Spleen (tissue), 11 donors: ENCODE data around the gene ZC3H12D. TPM values are rescaled to one million over a fixed set of nuclear protein-coding genes. Genes with fewer than 3 reads are reported as not detected.

Source experiments
- DNase-seq: peaks from one replicate; pipeline ENCODE4 v3.0.0-alpha.2; 2020
- H3K27ac ChIP-seq, 8 donors: fragments of 200-600 bp; sonication (generic) in 7 of 8; 1 replicate in 4 of 8; 2 replicates in 4 of 8; pipeline versions ENCODE4 v1.5.0 to v1.8.0; 2016 to 2021; ENCODE audit warnings: inconsistent platforms in 4 of 8, mild to moderate bottlenecking in 4 of 8, moderate library complexity in 1 of 8
- H3K27me3 ChIP-seq, 7 donors: fragments of 200-600 bp; sonication (generic) in 6 of 7; replicated peaks in 1 of 7; 1 replicate in 4 of 7; 2 replicates in 3 of 7; pipeline versions ENCODE4 v1.5.0 to v1.8.0; 2016 to 2021; ENCODE audit warnings: inconsistent platforms in 3 of 7, mild to moderate bottlenecking in 1 of 7
- H3K36me3 ChIP-seq, 6 donors: fragments of 200-600 bp; sonication (generic) in 5 of 6; 1 replicate in 4 of 6; 2 replicates in 2 of 6; pipeline versions ENCODE4 v1.5.0 to v1.8.0; 2016 to 2021; ENCODE audit warnings: inconsistent platforms in 2 of 6
- H3K4me1 ChIP-seq, 6 donors: fragments of 200-600 bp; sonication (generic) in 5 of 6; 1 replicate in 3 of 6; 2 replicates in 3 of 6; pipeline versions ENCODE4 v1.5.0 to v1.8.0; 2016 to 2021; ENCODE audit warnings: inconsistent platforms in 3 of 6
- H3K4me3 ChIP-seq, 8 donors: fragments of 200-600 bp; sonication (generic) in 7 of 8; 1 replicate in 4 of 8; 2 replicates in 4 of 8; pipeline versions ENCODE4 v1.5.0 to v1.8.0; 2016 to 2021; ENCODE audit warnings: inconsistent platforms in 4 of 8, mild to moderate bottlenecking in 4 of 8, moderate library complexity in 2 of 8
- H3K9me3 ChIP-seq, 8 donors: fragments of 200-600 bp; sonication (generic) in 7 of 8; 1 replicate in 4 of 8; 2 replicates in 4 of 8; pipeline versions ENCODE4 v1.5.0 to v1.8.0; 2016 to 2021; ENCODE audit warnings: inconsistent platforms in 4 of 8
- POLR2A ChIP-seq, 3 donors: fragments of 450-650 bp; IDR thresholded peaks; one replicate each; pipeline ENCODE4 v1.5.1; 2017; ENCODE audit warnings: antibody characterized with exemption in 3 of 3, mild to moderate bottlenecking in 1 of 3
- POLR2AphosphoS5 ChIP-seq, 3 donors: sonication (generic); formaldehyde crosslinking; IDR thresholded peaks; one replicate each; pipeline ENCODE4 v1.5.1; 2017; ENCODE audit warnings: antibody characterized with exemption in 3 of 3
- WGBS, 5 donors: extraction: QIAGEN DNeasy Blood & Tissue Kit in 3 of 5; methylation state at CpG; one replicate each; pipeline versions ENCODE4 v1.1.5 to v1.1.7; 2013 to 2018; 5-methylcytosine and 5-hydroxymethylcytosine counted together
- intact Hi-C: fragments of 100-400 bp; cut with DNase I; formaldehyde crosslinking; loops from one replicate; pipeline ENCODE4 v1.15.0; 2023; ENCODE audit warnings: low total_unique reads
- polyA plus RNA-seq, 3 donors: library from polyadenylated mRNA; stranded (reverse); fragments of 200-250 nt; gene quantifications; one replicate each; pipeline ENCODE4 v1.2.1, GENCODE V29; 2013
- small RNA-seq, 4 donors: library from RNA; depleted of rRNA; stranded (forward); fragments of <200 nt; gene quantifications; one replicate each; pipeline ENCODE3, GENCODE V24; 2016
- total RNA-seq, 7 donors: library from RNA; depleted of rRNA in 3 of 7; stranded (reverse); fragments of >200 nt in 3 of 7; fragmentation: NEBNext Ultra II Directional in 4 of 7; extraction: Animal tissue kit (Norgen Biotek cat#: 25700) in 4 of 7; gene quantifications; one replicate each; pipeline versions ENCODE4 v1.1.0 to v1.2.1, GENCODE V29; 2016 to 2021
- TF ChIP-seq, protein P1 (sequence below), 11 experiments: fragments of 200-600 bp in 7 of 11; fragments of 450-650 bp in 4 of 11; sonication (generic) in 4 of 11; IDR thresholded peaks in 8 of 11; conservative IDR thresholded peaks in 3 of 11; 1 replicate in 7 of 11; 2 replicates in 4 of 11; pipeline versions ENCODE4 v1.4.0 to v1.8.0; 2016 to 2021; ENCODE audit warnings: antibody characterized with exemption in 11 of 11, inconsistent platforms in 4 of 11, mild to moderate bottlenecking in 1 of 11
- donor health status: healthy with polysubstance abuse.
- donor health status: DM: no; HTN: no; CAD: no; lungs with moderate emphysema.
- donor health status: DM: no; HTN: no; CAD: no.
- donor health status: Bipolar disorder and iron deficiency.
- donor health status: healthy.
- donor health status: DM: no; HTN: no; CAD: no.
- donor health status: DM: yes; HTN: yes; CAD: no.

ZC3H12D gene
- total and polyA plus RNA-seq, 10 donors, result 15.2 to 38.4 (median 22.8) TPM

DNA sequence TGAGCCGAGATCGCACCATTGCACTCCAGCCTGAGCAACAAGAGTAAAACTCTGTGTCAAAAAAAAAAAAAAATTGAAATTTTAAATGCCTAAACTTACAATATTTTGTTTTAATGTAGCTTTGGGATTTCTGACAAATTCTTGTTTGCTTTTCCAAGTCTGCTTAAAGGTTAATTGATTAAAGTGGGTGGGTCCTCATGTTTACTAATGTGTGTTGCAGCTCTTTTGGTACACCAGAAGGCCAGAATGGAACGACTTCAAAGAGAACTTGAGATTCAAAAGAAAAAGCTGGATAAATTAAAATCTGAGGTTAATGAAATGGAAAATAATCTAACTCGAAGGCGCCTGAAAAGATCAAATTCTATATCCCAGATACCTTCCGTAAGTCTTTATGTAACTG is 87.4 kb downstream of the ZC3H12D start:
- Histone ChIP-seq H3K27ac (no peak overlapping the region), H3K4me3 (no peak overlapping the region), H3K27me3 (no peaks in the 10 kb centered on the region), H3K4me1 (peaks cover 0 to 2% (median 0%) of the 10 kb centered on the region in 6 donors), H3K9me3 (no peaks in the 10 kb centered on the region), H3K36me3 (peaks cover 0 to 72% (median 23%) of the 10 kb centered on the region in 6 donors)
- DNase-seq, result no peak
- WGBS, 5 donors, result 96 to 99% (median 98%) methylated on average over 6 of the region's 6 CpGs
- no peak for TF ChIP-seq POLR2A (IDR thresholded peaks at IDR 0.05)
- no peak for TF ChIP-seq POLR2AphosphoS5 (IDR thresholded peaks at IDR 0.05)
- TF ChIP-seq, protein P1, sequence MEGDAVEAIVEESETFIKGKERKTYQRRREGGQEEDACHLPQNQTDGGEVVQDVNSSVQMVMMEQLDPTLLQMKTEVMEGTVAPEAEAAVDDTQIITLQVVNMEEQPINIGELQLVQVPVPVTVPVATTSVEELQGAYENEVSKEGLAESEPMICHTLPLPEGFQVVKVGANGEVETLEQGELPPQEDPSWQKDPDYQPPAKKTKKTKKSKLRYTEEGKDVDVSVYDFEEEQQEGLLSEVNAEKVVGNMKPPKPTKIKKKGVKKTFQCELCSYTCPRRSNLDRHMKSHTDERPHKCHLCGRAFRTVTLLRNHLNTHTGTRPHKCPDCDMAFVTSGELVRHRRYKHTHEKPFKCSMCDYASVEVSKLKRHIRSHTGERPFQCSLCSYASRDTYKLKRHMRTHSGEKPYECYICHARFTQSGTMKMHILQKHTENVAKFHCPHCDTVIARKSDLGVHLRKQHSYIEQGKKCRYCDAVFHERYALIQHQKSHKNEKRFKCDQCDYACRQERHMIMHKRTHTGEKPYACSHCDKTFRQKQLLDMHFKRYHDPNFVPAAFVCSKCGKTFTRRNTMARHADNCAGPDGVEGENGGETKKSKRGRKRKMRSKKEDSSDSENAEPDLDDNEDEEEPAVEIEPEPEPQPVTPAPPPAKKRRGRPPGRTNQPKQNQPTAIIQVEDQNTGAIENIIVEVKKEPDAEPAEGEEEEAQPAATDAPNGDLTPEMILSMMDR (IDR thresholded peaks at IDR 0.05 in 8 of 11, conservative IDR thresholded peaks at IDR 0.05 in 3 of 11), result no peak
- intact Hi-C loops, result no loop called here

Small RNAs within 50 kb of the gene (small RNA-seq; reads per million reads assigned to genes)
- 0 to 2.0 (median 0) reads per million in 4 donors for gene RNU7-3P

Other genes starting within 250 kb of the ZC3H12D start
- 10 to 100 TPM; 62.4 to 84.1 (median 73.0) TPM for gene TAB2, start 167.3 kb downstream of the ZC3H12D start, total RNA-seq
- gene TAB2, start 167.3 kb downstream of the ZC3H12D start, polyA plus RNA-seq, result 10 to 100 TPM; 15.4 to 21.5 (median 16.4) TPM
- 10 to 100 TPM in 2 of 7 donors, 1 to 10 TPM in 5; 4.7 to 19.7 (median 7.0) TPM for gene SUMO4, start 84.8 kb downstream of the ZC3H12D start, total RNA-seq
- under 1 TPM in 1 of 3 donors, not detected in 2; 0.16 TPM for gene SUMO4, start 84.8 kb downstream of the ZC3H12D start, polyA plus RNA-seq
- gene PPIL4, start 61.0 kb upstream of the ZC3H12D start, total RNA-seq, result 10 to 100 TPM; 24.8 to 36.8 (median 30.7) TPM
- gene PPIL4, start 61.0 kb upstream of the ZC3H12D start, polyA plus RNA-seq, result 10 to 100 TPM; 14.7 to 18.5 (median 16.8) TPM
- gene GINM1, start 81.4 kb upstream of the ZC3H12D start, total RNA-seq, result 10 to 100 TPM; 28.4 to 47.7 (median 37.6) TPM
- gene GINM1, start 81.4 kb upstream of the ZC3H12D start, polyA plus RNA-seq, result 10 to 100 TPM; 16.7 to 25.2 (median 21.8) TPM
- gene KATNA1, start 163.7 kb upstream of the ZC3H12D start, total RNA-seq, result 10 to 100 TPM; 13.6 to 28.5 (median 17.1) TPM
- gene KATNA1, start 163.7 kb upstream of the ZC3H12D start, polyA plus RNA-seq, result 10 to 100 TPM in 2 of 3 donors, 1 to 10 TPM in 1; 9.3 to 13.8 (median 10.9) TPM
- 10 to 100 TPM; 29.3 to 40.9 (median 33.8) TPM for gene LATS1, start 233.1 kb upstream of the ZC3H12D start, total RNA-seq
- 1 to 10 TPM; 5.0 to 7.4 (median 6.2) TPM for gene LATS1, start 233.1 kb upstream of the ZC3H12D start, polyA plus RNA-seq